Measurements from ENCODE around the gene C1QTNF6. TPM values are rescaled to one million over a fixed set of nuclear protein-coding genes. Genes with fewer than 3 reads are reported as not detected.
A peak's percentile ranks its signal among the peaks of the same experiment; 100 is the strongest.

Gene C1QTNF6
- total and polyA plus RNA-seq, 2 experiments from 2014 or later: 10.4 to 16.4 TPM

- H3K9me3 ChIP-seq (ENCODE audit: low read depth): no peaks in the 10 kb centered on the region
- no peak for TF ChIP-seq CTCF (IDR thresholded peaks at IDR 0.05; ENCODE audit: low read depth, low read length)
- no peak overlapping the region for H3K27ac ChIP-seq
- DNase-seq (ENCODE audit: low read depth in 1 of 2, low spot score in 1 of 2): no peak
- no peaks in the 10 kb centered on the region for H3K27me3 ChIP-seq
- no peaks in the 10 kb centered on the region for H3K36me3 ChIP-seq
- no peaks in the 10 kb centered on the region for H3K4me1 ChIP-seq (ENCODE audit: low read depth)
- no peak overlapping the region for H3K4me3 ChIP-seq
Measured at GRCh38 chr22:37147186-37147990, 40.7 kb downstream of the C1QTNF6 start.

GRCh38 chr22:37146507-37147180, 41.4 kb downstream of the C1QTNF6 start:
- Histone ChIP-seq H3K9me3 (ENCODE audit: low read depth) (no peaks in the 10 kb centered on the region), H3K27ac (no peak overlapping the region), H3K4me1 (ENCODE audit: low read depth) (no peaks in the 10 kb centered on the region), H3K36me3 (no peaks in the 10 kb centered on the region), H3K4me3 (no peak overlapping the region), H3K27me3 (no peaks in the 10 kb centered on the region)
- DNase-seq (ENCODE audit: low read depth in 1 of 2, low spot score in 1 of 2): no peak
- TF ChIP-seq CTCF (IDR thresholded peaks at IDR 0.05; ENCODE audit: low read depth, low read length): no peak

GRCh38 chr22:37146051-37146385, 42.0 kb downstream of the C1QTNF6 start:
- no peak for DNase-seq (ENCODE audit: low read depth in 1 of 2, low spot score in 1 of 2)
- H3K27me3 ChIP-seq: no peaks in the 10 kb centered on the region
- H3K4me1 ChIP-seq (ENCODE audit: low read depth): no peaks in the 10 kb centered on the region
- H3K27ac ChIP-seq: no peak overlapping the region
- no peak for TF ChIP-seq CTCF (IDR thresholded peaks at IDR 0.05; ENCODE audit: low read depth, low read length)
- H3K4me3 ChIP-seq: no peak overlapping the region
- H3K9me3 ChIP-seq (ENCODE audit: low read depth): no peaks in the 10 kb centered on the region
- H3K36me3 ChIP-seq: no peaks in the 10 kb centered on the region

- Histone ChIP-seq H3K36me3 (no peaks in the 10 kb centered on the region), H3K27ac (no peak overlapping the region), H3K4me1 (ENCODE audit: low read depth) (no peaks in the 10 kb centered on the region), H3K27me3 (no peaks in the 10 kb centered on the region), H3K4me3 (no peak overlapping the region), H3K9me3 (ENCODE audit: low read depth) (no peaks in the 10 kb centered on the region)
- peak in 1 of 2 donors; percentile 14 for DNase-seq (ENCODE audit: low read depth in 1 of 2, low spot score in 1 of 2)
- TF ChIP-seq CTCF (IDR thresholded peaks at IDR 0.05; ENCODE audit: low read depth, low read length): no peak
Measured at GRCh38 chr22:37145180-37146050, 42.6 kb downstream of the C1QTNF6 start.

- TF ChIP-seq CTCF (IDR thresholded peaks at IDR 0.05; ENCODE audit: low read depth, low read length): no peak
- DNase-seq (ENCODE audit: low read depth in 1 of 2, low spot score in 1 of 2): no peak
- Histone ChIP-seq H3K4me1 (ENCODE audit: low read depth) (no peaks in the 10 kb centered on the region), H3K4me3 (no peak overlapping the region), H3K36me3 (no peaks in the 10 kb centered on the region), H3K27ac (no peak overlapping the region), H3K27me3 (no peaks in the 10 kb centered on the region), H3K9me3 (ENCODE audit: low read depth) (no peaks in the 10 kb centered on the region)
Measured at GRCh38 chr22:37144180-37144554, 43.9 kb downstream of the C1QTNF6 start.

All from cardiac muscle cell (in vitro differentiated cells and primary cell).